NCI-H2196 (cell line): ENCODE measurements around the gene SLC7A7.
"Not testable (repeated sequence)": the region's sequence is repeated elsewhere in the genome, so short reads cannot be mapped to it uniquely, and the experiment has no call there.

Experiments
- DNase-seq: peaks from one replicate; lab custom pipeline; 2025; ENCODE audit not compliant: unreplicated experiment; lab: John Stamatoyannopoulos, UW

The SLC7A7 gene

DNA sequence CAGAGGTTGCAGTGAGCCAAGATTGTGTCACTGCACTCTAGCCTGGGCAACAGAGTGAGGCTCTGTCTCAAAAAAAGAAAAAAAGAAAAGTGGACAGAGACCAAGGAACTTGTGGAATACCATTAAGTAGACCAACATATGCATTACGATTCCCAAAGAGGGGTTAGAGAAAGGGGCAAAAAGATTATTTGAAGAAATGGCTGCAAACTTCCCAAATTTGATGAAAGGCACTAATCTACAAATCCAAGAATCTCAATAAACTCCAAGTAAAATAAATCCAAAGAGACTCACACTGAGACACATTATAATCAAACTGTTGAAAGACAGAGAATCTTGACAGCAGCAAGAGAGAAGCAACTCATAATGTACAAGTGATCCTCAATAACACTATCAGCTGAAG lies 53.5 kb downstream of the SLC7A7 start:
- DNase-seq, result no peak

DNA sequence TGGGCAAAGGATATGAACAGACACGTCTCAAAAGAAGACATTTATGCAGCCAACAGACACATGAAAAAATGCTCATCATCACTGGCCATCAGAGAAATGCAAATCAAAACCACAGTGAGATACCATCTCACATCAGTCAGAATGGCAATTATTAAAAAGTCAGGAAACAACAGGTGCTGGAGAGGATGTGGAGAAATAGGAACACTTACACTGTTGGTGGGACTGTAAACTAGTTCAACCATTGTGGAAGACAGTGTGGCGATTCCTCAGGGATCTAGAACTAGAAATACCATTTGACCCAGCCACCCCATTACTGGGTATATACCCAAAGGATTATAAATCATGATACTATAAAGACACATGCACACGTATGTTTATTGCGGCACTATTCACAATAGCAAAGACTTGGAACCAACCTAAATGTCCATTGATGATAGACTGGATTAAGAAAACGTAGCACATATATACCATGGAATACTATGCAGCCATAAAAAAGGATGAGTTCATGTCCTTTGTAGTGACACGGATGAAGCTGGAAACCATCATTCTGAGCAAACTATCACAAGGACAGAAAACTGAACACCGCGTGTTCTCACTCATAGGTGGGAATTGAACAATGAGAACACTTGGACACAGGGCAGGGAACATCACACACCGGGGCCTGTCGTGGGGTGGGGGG lies 57.1 kb downstream of the SLC7A7 start:
- not testable (repeated sequence) for DNase-seq

DNA sequence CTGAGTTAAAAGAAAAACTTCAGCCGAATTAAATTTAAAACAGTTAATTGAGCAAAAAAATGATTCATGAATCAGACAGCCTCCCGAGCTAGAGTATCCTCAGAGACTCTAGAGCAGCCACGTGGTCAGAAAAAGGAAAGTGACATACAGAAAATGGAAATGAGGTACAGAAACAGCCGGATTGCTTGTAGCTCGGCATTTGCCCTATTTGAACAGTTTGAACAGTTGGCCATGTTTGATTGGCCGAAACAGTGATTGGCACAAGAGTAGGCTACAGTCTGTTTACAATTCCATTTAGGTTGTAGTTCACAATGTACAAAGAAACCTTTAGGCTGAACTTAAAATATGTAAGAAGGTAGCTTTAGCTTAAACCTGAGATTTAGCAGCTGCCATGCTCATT lies 61.6 kb downstream of the SLC7A7 start:
- DNase-seq, result no peak

DNA sequence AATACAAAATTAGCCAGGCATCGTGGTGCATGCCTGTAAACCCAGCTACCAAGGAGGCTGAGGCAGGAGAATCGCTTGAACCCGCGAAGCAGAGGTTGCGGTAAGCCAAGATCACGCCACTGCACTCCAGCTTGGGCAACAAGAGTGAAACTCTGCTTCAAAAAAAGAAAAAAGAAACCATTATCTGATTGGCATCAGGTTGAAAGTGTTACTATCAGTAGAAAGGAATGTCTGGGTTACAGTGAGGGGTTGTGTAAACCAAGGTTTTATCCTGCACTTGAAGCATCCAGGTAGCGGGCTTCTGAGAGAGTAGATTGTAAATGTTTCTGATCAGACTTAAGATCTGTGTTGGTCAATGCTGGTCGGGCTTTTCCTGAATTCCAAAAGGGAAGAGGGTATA lies 62.8 kb downstream of the SLC7A7 start:
- DNase-seq, result no peak

DNA sequence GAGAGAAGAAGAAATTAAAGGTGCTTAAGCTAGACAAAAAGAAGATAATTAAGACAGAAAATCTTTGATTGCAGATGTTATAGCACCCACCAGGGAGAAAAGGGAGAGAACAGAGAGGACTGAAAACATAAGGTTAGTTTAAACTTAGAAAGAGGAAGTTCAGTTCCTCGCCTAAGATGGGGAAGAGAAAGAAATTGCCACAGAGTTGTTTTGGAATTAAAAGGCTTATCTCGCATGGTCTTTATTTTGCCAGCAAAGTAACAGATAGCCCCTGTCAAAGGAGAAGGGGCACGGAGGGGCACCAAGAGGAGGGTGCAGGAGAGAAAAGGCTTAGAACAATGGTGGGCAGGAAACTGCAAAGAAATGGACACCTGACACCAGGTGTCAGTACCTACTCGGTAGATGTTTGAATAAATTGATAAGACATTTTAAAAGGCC lies 66.6 kb downstream of the SLC7A7 start:
- no peak for DNase-seq

DNA sequence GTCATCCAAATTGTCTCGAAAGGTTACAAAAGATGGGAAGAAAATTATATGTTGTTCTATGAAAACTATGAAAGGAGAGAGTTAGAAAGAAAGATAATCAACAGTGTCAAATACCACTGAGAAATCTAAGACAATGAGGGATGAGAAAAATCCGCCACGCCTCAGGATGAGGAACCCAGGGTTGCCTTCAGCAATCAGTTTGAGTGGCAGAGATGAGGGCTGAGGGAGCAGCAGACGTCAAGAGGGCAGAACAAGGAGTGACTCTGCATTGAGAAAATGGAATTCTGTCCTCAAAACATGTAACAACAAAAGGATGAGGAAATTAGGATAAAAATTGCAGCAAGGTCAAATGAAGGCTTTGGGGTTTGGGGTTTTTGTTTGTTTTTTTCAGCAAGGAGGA lies 67.0 kb downstream of the SLC7A7 start:
- DNase-seq, result no peak

DNA sequence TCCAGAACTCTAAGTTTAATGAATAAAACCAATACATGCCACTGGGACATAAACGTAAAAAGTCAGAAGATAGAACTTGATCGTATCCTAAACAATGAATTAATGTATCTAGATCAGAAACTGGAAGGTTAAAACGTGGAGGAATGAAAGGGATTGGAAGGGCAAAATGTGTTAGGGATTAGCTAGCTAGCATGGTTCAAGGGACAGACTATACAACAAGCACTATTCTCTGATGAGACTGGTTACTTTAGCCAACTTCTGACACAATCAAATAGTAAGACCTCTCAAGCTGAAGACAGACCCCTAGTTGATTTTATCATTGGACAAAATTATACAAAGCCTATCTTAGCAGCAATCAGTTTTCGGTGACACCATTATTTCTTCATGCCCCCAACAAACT lies 67.5 kb downstream of the SLC7A7 start:
- no peak for DNase-seq

DNA sequence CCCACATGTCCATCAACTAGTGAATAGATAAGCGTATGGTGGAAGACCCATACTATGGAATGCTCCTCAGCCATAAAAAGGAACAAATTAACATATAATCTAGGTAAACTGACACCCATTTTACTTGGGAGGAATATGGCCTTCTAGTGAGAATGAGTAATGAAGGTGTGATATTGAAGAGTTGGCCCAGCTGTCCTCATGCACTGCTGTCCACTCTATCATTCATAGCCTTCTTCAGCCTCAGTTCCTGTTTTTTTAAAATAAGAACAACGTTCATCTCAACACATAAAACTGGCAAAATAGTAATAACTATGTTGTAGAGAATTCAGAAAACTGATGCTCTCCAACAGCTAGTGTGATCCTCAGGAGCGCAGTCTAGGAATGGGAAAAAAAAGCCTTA lies 75.2 kb downstream of the SLC7A7 start:
- DNase-seq, result no peak

DNA sequence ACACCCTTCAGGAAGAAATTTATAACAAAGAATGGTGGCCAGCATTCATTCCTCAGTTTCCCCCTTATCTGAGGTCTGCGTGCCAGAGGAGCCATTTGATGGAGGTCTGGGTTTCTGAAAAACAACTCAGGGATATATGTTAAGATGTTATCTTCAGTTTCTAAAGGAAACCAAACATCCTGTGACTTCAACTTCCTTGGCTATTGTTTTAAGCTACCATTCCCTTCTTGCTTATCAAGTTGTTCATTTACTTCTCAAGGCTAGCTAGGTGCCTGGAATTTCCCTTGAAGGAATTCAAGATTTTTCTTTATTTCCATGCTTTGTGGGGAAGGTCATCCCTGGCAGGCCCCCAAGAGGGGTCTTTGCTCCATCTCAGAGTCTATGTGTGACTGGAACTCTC lies 75.8 kb downstream of the SLC7A7 start:
- DNase-seq, result no peak

DNA sequence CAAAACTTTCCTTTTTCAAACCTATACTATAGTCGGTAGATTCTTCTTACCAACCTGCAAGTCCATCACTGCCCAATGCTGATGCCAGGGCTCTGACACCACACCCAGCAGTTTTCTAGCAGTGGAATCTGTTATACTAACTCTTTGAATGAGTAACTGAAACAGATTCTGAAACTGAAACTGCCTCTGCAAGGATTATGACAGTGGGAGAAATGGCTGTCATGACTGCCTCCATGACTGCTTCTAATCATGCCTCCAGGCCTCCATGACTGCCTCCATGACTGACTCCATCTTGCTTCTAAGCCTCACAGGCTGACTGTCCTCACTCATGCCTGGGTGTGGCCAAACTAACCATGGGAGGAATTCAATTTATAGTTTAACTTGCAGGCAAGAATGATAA lies 78.2 kb downstream of the SLC7A7 start:
- DNase-seq, result no peak

DNA sequence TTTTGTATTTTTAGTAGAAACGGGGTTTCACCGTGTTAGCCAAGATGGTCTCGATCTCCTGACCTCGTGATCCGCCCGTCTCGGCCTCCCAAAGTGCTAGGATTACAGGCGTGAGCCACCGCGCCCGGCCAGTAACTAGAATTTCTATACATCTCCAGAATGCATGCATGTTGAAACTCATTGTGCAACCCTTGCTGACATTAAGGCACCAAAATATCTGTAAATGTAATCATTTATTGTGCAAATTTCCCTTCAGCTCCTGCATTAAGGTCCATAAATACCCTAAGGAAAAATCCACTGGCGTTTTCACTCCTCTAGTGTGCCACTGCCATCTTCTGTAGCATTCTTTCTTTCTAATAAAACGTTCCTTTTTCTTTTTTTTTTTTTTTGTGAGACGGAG lies 78.9 kb downstream of the SLC7A7 start:
- DNase-seq, result not testable (repeated sequence)

DNA sequence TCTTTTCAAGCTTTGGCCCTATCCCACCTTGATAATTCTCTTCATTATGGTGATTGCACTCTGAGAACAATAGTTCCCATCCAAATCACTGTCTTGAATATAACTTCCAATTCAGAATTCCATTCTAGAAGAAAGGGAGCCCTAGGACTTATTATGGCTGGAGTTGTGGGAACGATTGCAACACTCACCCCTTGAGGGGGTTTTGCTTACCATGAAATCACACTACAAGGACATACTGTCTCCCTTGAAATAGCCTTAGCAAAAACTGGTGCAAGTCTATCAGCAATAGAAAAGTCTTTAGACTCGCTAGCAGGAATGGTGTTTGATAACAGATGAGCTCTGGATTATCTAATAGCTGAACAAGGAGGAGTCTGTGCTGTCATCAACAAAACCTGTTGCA lies 80.1 kb downstream of the SLC7A7 start:
- DNase-seq, result no peak

DNA sequence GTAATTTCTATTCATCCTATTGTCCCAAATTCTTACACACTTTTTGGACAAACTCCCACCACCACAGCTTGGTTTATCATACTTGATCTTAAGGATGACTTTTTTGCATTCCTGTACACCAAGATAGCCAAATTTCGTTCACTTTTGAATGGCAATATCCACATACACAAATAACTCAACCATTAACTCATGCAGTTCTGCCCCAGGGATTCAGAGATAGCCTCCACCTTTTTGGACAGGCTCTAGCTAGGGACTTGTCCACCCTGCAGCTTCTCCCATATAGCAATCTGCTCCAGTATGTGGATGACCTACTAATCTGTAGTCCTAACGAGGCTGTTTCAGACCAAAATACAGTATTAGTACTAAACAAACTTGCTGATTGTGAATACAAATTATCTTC lies 81.4 kb downstream of the SLC7A7 start:
- DNase-seq, result no peak

DNA sequence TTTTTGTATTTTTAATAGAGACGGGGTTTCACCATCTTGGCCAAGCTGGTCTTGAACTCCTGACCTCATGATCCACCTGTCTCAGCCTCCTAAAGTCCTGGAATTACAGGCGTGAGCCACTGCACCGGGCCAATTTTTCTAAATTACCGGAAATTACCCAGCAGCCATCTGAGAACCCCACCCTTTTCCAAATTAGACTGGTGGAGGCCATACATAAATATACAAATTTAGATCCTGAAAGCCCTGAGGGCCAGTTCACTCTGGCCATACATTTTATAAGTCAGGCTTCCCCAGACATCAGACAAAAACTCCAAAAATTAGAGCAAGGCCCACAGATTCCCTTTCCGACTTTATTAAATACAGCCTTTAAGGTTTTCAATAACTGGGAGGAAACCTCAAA lies 83.2 kb downstream of the SLC7A7 start:
- not testable (repeated sequence) for DNase-seq

DNA sequence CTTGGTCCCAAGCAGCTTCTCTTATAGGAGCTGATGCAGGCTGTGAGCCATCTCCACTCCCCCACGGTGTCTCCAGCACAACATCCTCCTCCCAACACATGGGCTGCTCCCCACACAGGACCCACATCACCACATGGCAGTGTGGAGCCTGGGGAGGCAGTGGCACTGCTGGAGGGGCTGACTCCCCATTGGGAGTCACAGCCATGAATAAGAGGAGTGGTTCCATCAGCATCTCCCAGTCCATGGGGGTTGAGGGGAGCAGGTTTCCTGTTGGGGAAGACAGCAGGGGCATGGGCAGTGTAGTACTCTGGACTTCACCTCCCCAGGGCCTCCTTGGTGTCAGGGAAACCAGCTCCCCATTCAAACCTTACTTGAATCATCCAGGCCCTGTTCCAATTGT lies 89.2 kb downstream of the SLC7A7 start:
- no peak for DNase-seq

DNA sequence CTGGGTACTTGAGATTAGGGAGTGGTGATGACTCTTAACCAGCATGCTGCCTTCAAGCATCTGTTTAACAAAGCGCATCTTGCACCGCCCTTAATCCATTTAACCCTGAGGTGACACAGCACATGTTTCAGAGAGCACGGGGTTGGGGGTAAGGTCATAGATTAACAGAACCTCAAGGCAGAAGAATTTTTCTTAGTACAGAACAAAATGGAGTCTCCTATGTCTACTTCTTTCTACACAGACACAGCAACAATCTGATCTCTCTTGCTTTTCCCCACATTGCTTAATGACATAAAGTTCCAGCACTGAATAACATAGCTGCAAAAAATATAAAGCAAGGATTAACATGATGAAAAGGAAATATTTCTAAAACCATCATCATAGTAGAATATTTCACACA lies 89.9 kb downstream of the SLC7A7 start:
- DNase-seq, result not testable (repeated sequence)

DNA sequence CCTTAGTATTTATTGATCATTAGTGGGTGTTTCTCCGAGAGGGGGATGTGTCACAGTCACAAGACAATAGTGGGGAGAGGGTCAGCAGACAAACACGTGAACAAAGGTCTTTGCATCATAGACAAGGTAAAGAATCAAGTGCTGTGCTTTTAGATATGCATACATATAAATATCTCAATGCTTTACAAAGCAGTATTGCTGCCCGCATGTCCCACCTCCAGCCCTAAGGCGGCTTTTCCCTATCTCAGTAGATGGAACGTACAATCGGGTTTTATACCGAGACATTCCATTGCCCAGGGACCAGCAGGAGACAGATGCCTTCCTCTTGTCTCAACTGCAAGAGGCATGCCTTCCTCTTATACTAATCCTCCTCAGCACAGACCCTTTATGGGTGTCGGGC lies 90.4 kb downstream of the SLC7A7 start:
- not testable (repeated sequence) for DNase-seq

DNA sequence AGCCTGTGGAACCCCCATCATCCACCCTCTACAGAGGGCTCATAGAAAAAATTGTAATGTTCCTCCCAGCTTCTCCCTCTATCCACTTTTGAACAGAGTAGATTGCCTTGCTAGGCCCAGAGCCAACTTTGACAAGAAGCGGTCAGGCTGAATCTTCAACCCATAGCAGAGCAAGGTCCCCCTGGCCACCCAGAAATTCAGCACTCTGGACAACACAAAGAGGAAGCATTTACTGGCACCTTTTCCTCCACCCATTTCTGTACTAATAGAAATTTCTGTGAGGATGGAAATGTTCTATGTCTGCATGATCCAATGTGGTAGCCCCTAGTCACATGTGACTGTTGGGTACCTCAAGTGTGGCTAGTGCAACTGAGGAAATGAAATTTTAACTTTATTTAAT lies 91.4 kb downstream of the SLC7A7 start:
- DNase-seq, result no peak
